ENCODE data around the gene SMARCD3. TPM values are rescaled to one million over a fixed set of nuclear protein-coding genes. Genes with fewer than 3 reads are reported as not detected.

Gene SMARCD3
- total and polyA plus RNA-seq, 2 of the 4 experiments (the other 2 are of a cell fraction), result 37.5 to 48.5 TPM

DNA sequence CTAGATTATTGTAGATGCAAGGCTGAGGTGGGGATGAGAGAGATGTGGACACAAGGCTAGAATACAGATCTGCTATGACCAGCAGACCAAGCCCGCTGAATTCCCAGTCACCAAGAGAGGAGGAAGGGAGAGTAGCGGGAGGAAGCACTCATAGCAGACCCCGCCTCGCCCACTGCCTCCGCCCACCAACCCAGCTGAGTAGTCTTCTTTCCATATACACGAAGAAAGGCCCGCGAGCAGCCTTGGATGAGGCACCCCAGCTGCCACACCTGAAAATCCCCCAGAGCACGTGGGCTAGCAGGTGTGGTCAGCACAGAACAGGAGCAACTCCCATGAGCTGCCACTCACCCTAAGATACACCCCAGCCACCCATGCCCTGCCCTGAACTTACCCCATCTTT, 30.3 kb downstream of the SMARCD3 start:
- Histone ChIP-seq H4K20me1 (ENCODE audit: insufficient read depth, low read length) (no peaks in the 10 kb centered on the region), H3K4me2 (ENCODE audit: low read depth, low read length) (no peak overlapping the region), H3K4me1 (ENCODE audit: control insufficient read depth, insufficient read depth, low read length) (no peaks in the 10 kb centered on the region), H4K91ac (ENCODE audit: insufficient read depth, low read depth, low read length) (no peak overlapping the region), H2BK20ac (ENCODE audit: low read depth, low read length) (no peak overlapping the region), H3K4ac (ENCODE audit: low read depth, low read length) (no peak overlapping the region), H4K8ac (ENCODE audit: low read depth in 2 of 2, low read length in 2 of 2) (no peak overlapping the region), H2AK5ac (ENCODE audit: low read depth, low read length) (no peak overlapping the region), H3K9me1 (ENCODE audit: insufficient read depth, low read length) (no peaks in the 10 kb centered on the region), H3K27ac (ENCODE audit: insufficient read depth, low read length) (no peak overlapping the region), H3K9ac (ENCODE audit: low read depth, low read length) (no peak overlapping the region), H3K56ac (ENCODE audit: extremely low read depth, insufficient read depth, low read length) (no peak overlapping the region), H2AK9ac (replicated peaks; ENCODE audit: low read depth, low read length, poor library complexity) (no peak overlapping the region), H2BK120ac (ENCODE audit: low read depth, low read length) (no peak overlapping the region), H2BK15ac (ENCODE audit: low read depth, low read length) (no peak overlapping the region), H3K23ac (ENCODE audit: low read depth, low read length) (no peak overlapping the region), H2AFZ (replicated peaks; ENCODE audit: low read length, poor library complexity) (no peak overlapping the region), H3K18ac (ENCODE audit: low read depth, low read length) (no peak overlapping the region), H3K79me1 (ENCODE audit: low read depth in 1 of 2, low read length in 2 of 2) (0 out of 4 replicates have a peak, but pooled peaks cover 0 to 5% of the 10 kb centered on the region in 2 experiments), H2BK5ac (ENCODE audit: low read depth, low read length, poor library complexity, severe bottlenecking) (no peak overlapping the region), H3K4me3 (ENCODE audit: insufficient read depth, low read depth, low read length) (no peak overlapping the region), H3K27me3 (ENCODE audit: control insufficient read depth, insufficient read depth, low read length) (no peaks in the 10 kb centered on the region), H3K9me3 (ENCODE audit: control insufficient read depth, insufficient read depth, low read length) (no peaks in the 10 kb centered on the region), H3K14ac (replicated peaks; ENCODE audit: low read depth, low read length) (no peak overlapping the region), H4K5ac (ENCODE audit: low read depth, low read length) (no peak overlapping the region), H3K36me3 (ENCODE audit: control insufficient read depth, insufficient read depth, low read length) (peaks cover 73% of the 10 kb centered on the region)
- DNase-seq (no peak), ATAC-seq (ENCODE audit: low read depth) (no peak)
- TF ChIP-seq SMC3 (IDR thresholded peaks at IDR 0.05; ENCODE audit: low read depth, low read length) (no peak), CEBPB (IDR thresholded peaks at IDR 0.05; ENCODE audit: low read depth, low read length) (no peak), ELK1 (IDR thresholded peaks at IDR 0.05; ENCODE audit: borderline replicate concordance, low read depth, low read length) (no peak)
- ChIA-PET POLR2A (ENCODE audit: unreplicated experiment) (no interaction called here), CTCF (no interaction called here)
- in situ Hi-C loops (cut with MboI; ENCODE audit: low sequenced_read_pairs) (no loop called here), intact Hi-C loops (cut with micrococcal nuclease) (no loop called here), dilution Hi-C loops (cut with HindIII; ENCODE audit: low sequenced_read_pairs, unreplicated experiment) (no loop called here)
- WGBS, 2 experiments (ENCODE audit: extremely low coverage in 2 of 2, insufficient read length in 1 of 2), result 100% methylated on average over 1 of the region's 9 CpGs; no CpG with 5 or more reads in 1 of the 2 experiments
- BruUV-seq (replicated peaks), result no TSS peak
